Neural progenitor cell (in vitro differentiated cells): ENCODE results near the gene SBF1. TPM values are rescaled to one million over a fixed set of nuclear protein-coding genes. Genes with fewer than 3 reads are reported as not detected.
A peak's percentile ranks its signal among the peaks of the same experiment; 100 is the strongest.

ENCODE experiments used
- DNase-seq: peaks from one replicate; pipeline ENCODE4 v3.0.0-alpha.2; 2016; ENCODE audit warnings: low spot score
- H2AFZ ChIP-seq: fragments of 200-600 bp; sonication (generic); replicated peaks from 2 replicates; pipeline ENCODE4 v1.6.1; 2016; ENCODE audit warnings: antibody characterized with exemption
- H3F3A ChIP-seq: fragments of 200-600 bp; sonication (generic); 2 replicates; pipeline ENCODE4 v1.6.1; 2016; ENCODE audit warnings: antibody characterized with exemption, low read depth
- H3K27ac ChIP-seq: fragments of 200-600 bp; sonication (generic); 2 replicates; pipeline ENCODE4 v1.5.1; 2016; ENCODE audit warnings: mild to moderate bottlenecking
- H3K27me3 ChIP-seq: fragments of 200-600 bp; sonication (generic); 2 replicates; pipeline ENCODE4 v1.6.1; 2016; ENCODE audit warnings: mild to moderate bottlenecking, moderate library complexity
- H3K36me3 ChIP-seq: fragments of 200-600 bp; sonication (generic); 2 replicates; pipeline ENCODE4 v1.5.1; 2016
- H3K4me1 ChIP-seq: fragments of 200-600 bp; sonication (generic); 2 replicates; pipeline ENCODE4 v1.6.1; 2016; ENCODE audit warnings: mixed run types
- H3K4me2 ChIP-seq: fragments of 200-600 bp; sonication (generic); 2 replicates; pipeline ENCODE4 v1.6.1; 2016
- H3K4me3 ChIP-seq: fragments of 200-600 bp; sonication (generic); 2 replicates; pipeline ENCODE4 v1.5.1; 2016
- H3K79me2 ChIP-seq: fragments of 200-600 bp; sonication (generic); 2 replicates; pipeline ENCODE4 v1.6.1; 2016; ENCODE audit warnings: low read depth
- H3K9ac ChIP-seq: fragments of 200-600 bp; sonication (generic); 2 replicates; pipeline ENCODE4 v1.6.1; 2016
- H3K9me3 ChIP-seq: fragments of 200-600 bp; sonication (generic); 2 replicates; pipeline ENCODE4 v1.5.1; 2016; ENCODE audit warnings: low read depth
- H4K20me1 ChIP-seq: fragments of 200-600 bp; sonication (generic); 2 replicates; pipeline ENCODE4 v1.6.1; 2016; ENCODE audit warnings: low read depth
- H3K27ac Mint-ChIP-seq: 3 replicates; pipeline ENCODE4 v1.8.0; 2021; ENCODE audit warnings: mixed read lengths
- H3K27me3 Mint-ChIP-seq: 2 replicates; pipeline ENCODE4 v1.8.0; 2022; ENCODE audit warnings: low read depth, mild to moderate bottlenecking, inconsistent platforms, moderate library complexity, mixed read lengths; ENCODE audit not compliant: insufficient read depth
- H3K36me3 Mint-ChIP-seq: 3 replicates; pipeline ENCODE4 v1.8.0; 2021; ENCODE audit warnings: mixed read lengths
- H3K4me1 Mint-ChIP-seq: 3 replicates; pipeline ENCODE4 v1.8.0; 2021; ENCODE audit warnings: mixed read lengths
- H3K4me3 Mint-ChIP-seq: 3 replicates; pipeline ENCODE4 v1.8.0; 2021; ENCODE audit warnings: mild to moderate bottlenecking, moderate library complexity, mixed read lengths
- H3K9me3 Mint-ChIP-seq: 3 replicates; pipeline ENCODE4 v1.8.0; 2020; ENCODE audit warnings: mixed read lengths
- CTCF ChIP-seq: fragments of 200-600 bp; sonication (generic); IDR thresholded peaks from 2 replicates; pipeline ENCODE4 v1.5.1; 2017; ENCODE audit warnings: antibody characterized with exemption, mild to moderate bottlenecking
- EZH2 ChIP-seq: fragments of 200-600 bp; sonication (generic); IDR thresholded peaks from 2 replicates; pipeline ENCODE4 v1.6.1; 2017; ENCODE audit warnings: antibody characterized with exemption, mild to moderate bottlenecking, moderate library complexity
- EZH2phosphoT487 ChIP-seq: fragments of 200-600 bp; sonication (generic); IDR thresholded peaks from 2 replicates; pipeline ENCODE4 v1.6.1; 2017; ENCODE audit warnings: antibody characterized with exemption
- total RNA-seq: library from RNA; depleted of rRNA; stranded (reverse); fragments of >200 nt; gene quantifications from 2 replicates; pipeline ENCODE4 v1.2.3, GENCODE V29; 2015; ENCODE audit warnings: low replicate concordance

Gene SBF1
- total RNA-seq, 1 donor from 2014 or later = 25.8 TPM

- Mint-ChIP-seq H3K36me3 (peaks cover 19% of the 10 kb centered on the region), H3K27me3 (peaks cover 7% of the 10 kb centered on the region), H3K4me3 (no peak overlapping the region), H3K4me1 (no peaks in the 10 kb centered on the region), H3K27ac (no peak overlapping the region), H3K9me3 (no peaks in the 10 kb centered on the region)
- Histone ChIP-seq H3F3A (no peaks in the 10 kb centered on the region), H3K27ac (no peak overlapping the region), H2AFZ (no peak overlapping the region), H3K4me1 (no peaks in the 10 kb centered on the region), H3K4me2 (no peak overlapping the region), H3K36me3 (no peaks in the 10 kb centered on the region), H3K4me3 (no peak overlapping the region), H4K20me1 (peaks cover 13% of the 10 kb centered on the region), H3K9me3 (no peaks in the 10 kb centered on the region), H3K27me3 (no peaks in the 10 kb centered on the region), H3K79me2 (peaks cover 57% of the 10 kb centered on the region), H3K9ac (no peak overlapping the region)
- no peak for DNase-seq
- TF ChIP-seq EZH2 = no peak
- no peak for TF ChIP-seq EZH2phosphoT487
- no peak for TF ChIP-seq CTCF
Observed at GRCh38 chr22:50516068-50516467, 41.2 kb upstream of the SBF1 start.

GRCh38 chr22:50513175-50513574 lies 38.3 kb upstream of the SBF1 start:
- DNase-seq = no peak
- Histone ChIP-seq H3K36me3 (no peaks in the 10 kb centered on the region), H3K4me1 (peaks cover 9% of the 10 kb centered on the region), H4K20me1 (peaks cover 26% of the 10 kb centered on the region), H2AFZ (no peak overlapping the region), H3K27ac (no peak overlapping the region), H3K79me2 (peaks cover 85% of the 10 kb centered on the region), H3K9me3 (no peaks in the 10 kb centered on the region), H3F3A (peaks cover 6% of the 10 kb centered on the region), H3K27me3 (no peaks in the 10 kb centered on the region), H3K4me2 (no peak overlapping the region), H3K4me3 (no peak overlapping the region), H3K9ac (no peak overlapping the region)
- Mint-ChIP-seq H3K4me1 (peaks cover 11% of the 10 kb centered on the region), H3K9me3 (no peaks in the 10 kb centered on the region), H3K36me3 (peaks cover 15% of the 10 kb centered on the region), H3K27me3 (peaks cover 7% of the 10 kb centered on the region), H3K4me3 (no peak overlapping the region), H3K27ac (no peak overlapping the region)
- no peak for TF ChIP-seq EZH2phosphoT487
- no peak for TF ChIP-seq CTCF
- no peak for TF ChIP-seq EZH2

GRCh38 chr22:50508897-50509296 lies 34.1 kb upstream of the SBF1 start:
- Histone ChIP-seq H3K4me2 (peak overlapping the region; percentile 84), H3K4me3 (peak overlapping the region; percentile 75), H3K79me2 (peaks cover 60% of the 10 kb centered on the region), H3F3A (peaks cover 6% of the 10 kb centered on the region), H3K9me3 (no peaks in the 10 kb centered on the region), H2AFZ (no peak overlapping the region), H3K27me3 (no peaks in the 10 kb centered on the region), H3K27ac (no peak overlapping the region), H3K36me3 (no peaks in the 10 kb centered on the region), H3K9ac (peak overlapping the region; percentile 73), H4K20me1 (peaks cover 37% of the 10 kb centered on the region), H3K4me1 (peaks cover 16% of the 10 kb centered on the region)
- peaks cover 3% of the 10 kb centered on the region for H3K27me3 Mint-ChIP-seq
- DNase-seq = no peak
- TF ChIP-seq EZH2 (no peak), EZH2phosphoT487 (no peak), CTCF (no peak)
- H3K9me3 Mint-ChIP-seq = no peaks in the 10 kb centered on the region
- H3K36me3 Mint-ChIP-seq = peaks cover 4% of the 10 kb centered on the region
- H3K4me3 Mint-ChIP-seq = peak overlapping the region; percentile 94
- H3K4me1 Mint-ChIP-seq = peaks cover 11% of the 10 kb centered on the region
- peak overlapping the region; percentile 75 for H3K27ac Mint-ChIP-seq
